Neuron (in vitro differentiated cells): ENCODE data around the gene UBE2E1.

ENCODE experiments used
- H2AFZ ChIP-seq: one replicate; pipeline ENCODE4 v1.6.1; 2013; ENCODE audit warnings: low read depth, mild to moderate bottlenecking, inconsistent platforms, low read length, moderate library complexity
- H3K27me3 ChIP-seq: one replicate; pipeline ENCODE4 v1.6.1; 2013; ENCODE audit warnings: low read length; ENCODE audit not compliant: insufficient read depth
- H3K36me3 ChIP-seq: one replicate; pipeline ENCODE4 v1.6.1; 2013; ENCODE audit warnings: low read length; ENCODE audit not compliant: insufficient read depth
- H3K4me1 ChIP-seq: one replicate; pipeline ENCODE4 v1.6.1; 2013; ENCODE audit warnings: low read length; ENCODE audit not compliant: insufficient read depth
- H3K4me3 ChIP-seq: 2 replicates; pipeline ENCODE4 v1.5.1; 2013; ENCODE audit warnings: mild to moderate bottlenecking, low read length, moderate library complexity
- H3K9me3 ChIP-seq: one replicate; pipeline ENCODE4 v1.6.1; 2013; ENCODE audit warnings: low read length

UBE2E1 gene

DNA sequence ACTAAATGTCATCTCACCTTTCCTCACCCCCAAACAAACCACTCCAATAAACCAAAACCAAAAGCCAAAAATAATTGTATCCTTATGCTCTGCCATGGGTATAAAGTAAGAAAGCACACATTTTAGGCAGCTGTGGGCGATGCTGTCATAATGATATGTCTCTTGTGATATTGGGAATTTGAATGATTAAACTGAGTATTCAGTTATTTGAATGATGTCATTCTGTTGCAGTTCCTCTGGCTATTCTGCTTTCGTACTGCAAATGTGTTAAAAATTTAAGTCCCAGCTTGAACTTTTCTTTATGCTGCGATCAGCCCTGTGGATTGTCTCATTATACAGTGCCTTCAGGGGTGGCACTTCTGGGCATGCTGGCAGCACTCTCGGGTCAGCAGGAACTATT, 128.5 kb downstream of the UBE2E1 start:
- H3K36me3 ChIP-seq, result no peaks in the 10 kb centered on the region
- no peaks in the 10 kb centered on the region for H3K27me3 ChIP-seq
- H3K4me3 ChIP-seq, result no peak overlapping the region
- H2AFZ ChIP-seq, result no peak overlapping the region
- peaks cover 20% of the 10 kb centered on the region for H3K4me1 ChIP-seq
- H3K9me3 ChIP-seq, result no peaks in the 10 kb centered on the region

- Histone ChIP-seq H3K4me3 (no peak overlapping the region), H3K27me3 (no peaks in the 10 kb centered on the region), H3K9me3 (no peaks in the 10 kb centered on the region)
Observed at GRCh38 chr3:23937296-23937695, 131.5 kb downstream of the UBE2E1 start.

GRCh38 chr3:23938688-23939087, 132.9 kb downstream of the UBE2E1 start:
- Histone ChIP-seq H3K9me3 (no peaks in the 10 kb centered on the region), H3K4me1 (peaks cover 17% of the 10 kb centered on the region), H2AFZ (no peak overlapping the region), H3K4me3 (no peak overlapping the region), H3K36me3 (no peaks in the 10 kb centered on the region), H3K27me3 (no peaks in the 10 kb centered on the region)

More at GRCh38 chr3:23937296-23937695, 131.5 kb downstream of the UBE2E1 start:
- Histone ChIP-seq H3K4me1 (peaks cover 20% of the 10 kb centered on the region), H3K36me3 (no peaks in the 10 kb centered on the region), H2AFZ (no peak overlapping the region)

GRCh38 chr3:23940775-23941174, 135.0 kb downstream of the UBE2E1 start:
- H3K36me3 ChIP-seq, result no peaks in the 10 kb centered on the region
- no peaks in the 10 kb centered on the region for H3K27me3 ChIP-seq
- H3K4me1 ChIP-seq, result peaks cover 9% of the 10 kb centered on the region
- H3K9me3 ChIP-seq, result no peaks in the 10 kb centered on the region
- H2AFZ ChIP-seq, result no peak overlapping the region
- H3K4me3 ChIP-seq, result no peak overlapping the region
